Kidney (tissue), 14 donors: ENCODE measurements around the gene SMCO3. TPM values are rescaled to one million over a fixed set of nuclear protein-coding genes. Genes with fewer than 3 reads are reported as not detected.

Experiments used
- DNase-seq, 5 donors: peaks; one replicate each; pipeline ENCODE4 v3.0.0-alpha.2; 2013 to 2020
- FAIRE-seq: peaks from 2 replicates; lab custom pipeline; 2012; peaks lifted over from hg19 to GRCh38; lab: Jason Lieb, UNC
- H3K27ac ChIP-seq, 2 donors: one replicate each; pipeline ENCODE4 v1.7.0; 2013; ENCODE audit warnings: low read depth in 2 of 2, low read length in 2 of 2, inconsistent platforms in 1 of 2
- H3K27me3 ChIP-seq: one replicate; pipeline ENCODE4 v1.7.1; 2013; ENCODE audit warnings: low read length, inconsistent platforms; ENCODE audit not compliant: control insufficient read depth, insufficient read depth
- H3K36me3 ChIP-seq, 3 donors: one replicate each; pipeline versions ENCODE4 v1.7.0 to v1.7.1; 2013; ENCODE audit warnings: low read length in 3 of 3, control low read depth in 1 of 3, inconsistent platforms in 1 of 3; ENCODE audit not compliant: insufficient read depth in 3 of 3, control insufficient read depth in 2 of 3
- H3K4me1 ChIP-seq, 3 donors: one replicate each; pipeline versions ENCODE4 v1.7.0 to v1.7.1; 2013; ENCODE audit warnings: low read length in 3 of 3, inconsistent platforms in 1 of 3, low read depth in 1 of 3; ENCODE audit not compliant: control insufficient read depth in 2 of 3, insufficient read depth in 2 of 3
- H3K4me3 ChIP-seq, 3 donors: one replicate each; pipeline versions ENCODE4 v1.7.0 to v1.8.1; 2013; ENCODE audit warnings: low read length in 3 of 3, control low read depth in 1 of 3, inconsistent platforms in 1 of 3
- H3K9ac ChIP-seq, 3 donors: one replicate each; pipeline versions ENCODE4 v1.7.0 to v1.7.1; 2013; ENCODE audit warnings: low read length in 3 of 3, control low read depth in 1 of 3, inconsistent platforms in 1 of 3
- H3K9me3 ChIP-seq, 3 donors: one replicate each; pipeline versions ENCODE4 v1.7.0 to v1.7.1; 2013; ENCODE audit warnings: low read length in 3 of 3, control low read depth in 1 of 3, inconsistent platforms in 1 of 3; ENCODE audit not compliant: control insufficient read depth in 2 of 3, insufficient read depth in 1 of 3
- CTCF ChIP-seq: IDR thresholded peaks from 3 replicates; pipeline ENCODE4 v1.5.1; 2012; ENCODE audit warnings: mild to moderate bottlenecking, moderate library complexity, borderline replicate concordance; ENCODE audit not compliant: insufficient read depth; ENCODE audit errors: extremely low read depth
- intact Hi-C: fragments of 100-400 bp; cut with DNase I; formaldehyde crosslinking; loops from one replicate; pipeline ENCODE4 v1.11.1; 2022
- polyA plus RNA-seq: library from polyadenylated mRNA; stranded (reverse); fragments of 350-450 nt; fragmentation: Illumina TruSeq; extraction: RNeasy Lipid Tissue Mini Kit (QIAGEN cat#74804); gene quantifications from one replicate; pipeline ENCODE4 v1.2.3, GENCODE V29; 2014; ENCODE audit warnings: low read depth, low replicate concordance; ENCODE audit not compliant: insufficient read depth
- total RNA-seq: library from RNA; stranded (reverse); fragmentation: NEBNext Ultra II Directional; extraction: Animal tissue kit (Norgen Biotek cat#: 25700); gene quantifications from one replicate; pipeline ENCODE4 v1.2.1, GENCODE V29; 2021
- donor health status: control.
- donor health status: control.
- donor health status: control.
- donor health status: control.
- donor health status: control.
- donor health status: DM: yes; HTN: yes; CAD: no.
- donor health status: Normal renal cell carcinoma (clear cell type).

Gene SMCO3
- total and polyA plus RNA-seq, 2 donors from 2014 or later = 0.76 to 10.9 TPM

- intact Hi-C loops = no loop called here
- H3K4me3 ChIP-seq = peak overlapping the region; percentile 66 to 81 (median 77)
- H3K9me3 ChIP-seq = no peaks in the 10 kb centered on the region
- peaks cover 3 to 6% (median 3%) of the 10 kb centered on the region in 3 donors for H3K4me1 ChIP-seq
- DNase-seq = peak; percentile 57 to 84 (median 66)
- peak overlapping the region; percentile 95 to 96 for H3K27ac ChIP-seq
- no peak for TF ChIP-seq CTCF
- H3K36me3 ChIP-seq = no peaks in the 10 kb centered on the region
- H3K27me3 ChIP-seq = no peaks in the 10 kb centered on the region
- peak overlapping the region; percentile 74 to 92 (median 80) for H3K9ac ChIP-seq
- no peak for FAIRE-seq
Observed at GRCh38 chr12:14774906-14775635, 38.9 kb downstream of the SMCO3 start.

GRCh38 chr12:14774074-14774905 is 39.7 kb downstream of the SMCO3 start:
- no peaks in the 10 kb centered on the region for H3K36me3 ChIP-seq
- peaks cover 3 to 6% (median 6%) of the 10 kb centered on the region in 3 donors for H3K4me1 ChIP-seq
- peak overlapping the region; percentile 66 to 95 (median 77) for H3K4me3 ChIP-seq
- peak overlapping the region; percentile 95 to 96 for H3K27ac ChIP-seq
- intact Hi-C loops = no loop called here
- no peaks in the 10 kb centered on the region for H3K9me3 ChIP-seq
- TF ChIP-seq CTCF = no peak
- DNase-seq (peak; percentile 97 to 99 (median 98)), FAIRE-seq (peak; percentile 74)
- H3K9ac ChIP-seq = peak overlapping the region; percentile 80 to 96 (median 92)
- no peaks in the 10 kb centered on the region for H3K27me3 ChIP-seq

GRCh38 chr12:14773685-14774073 is 40.3 kb downstream of the SMCO3 start:
- Histone ChIP-seq H3K4me3 (peak overlapping the region; percentile 66 to 95 (median 77)), H3K36me3 (no peaks in the 10 kb centered on the region), H3K27ac (peak overlapping the region; percentile 95 to 96), H3K9ac (peak overlapping the region; percentile 35 to 96 (median 38)), H3K4me1 (peaks cover 3 to 9% (median 6%) of the 10 kb centered on the region in 3 donors), H3K27me3 (no peaks in the 10 kb centered on the region), H3K9me3 (no peaks in the 10 kb centered on the region)
- intact Hi-C loops = no loop called here
- FAIRE-seq = no peak
- TF ChIP-seq CTCF = no peak
- DNase-seq = peak in 1 of 5 donors; percentile 81
